SJCRH30 (cell line): ENCODE data around the gene STAG2. TPM values are rescaled to one million over a fixed set of nuclear protein-coding genes. Genes with fewer than 3 reads are reported as not detected.
A peak's percentile ranks its signal among the peaks of the same experiment; 100 is the strongest.

ENCODE experiments used
- DNase-seq, 2 experiments: peaks; one replicate each; pipeline ENCODE4 v3.0.0-alpha.2; 2015 to 2020
- H3K27ac ChIP-seq: fragments of 250-450 bp; sonication (Bioruptor Pico); 2 replicates; pipeline ENCODE4 v1.5.1; 2020; ENCODE audit warnings: mild to moderate bottlenecking, moderate library complexity
- H3K27me3 ChIP-seq: fragments of 250-450 bp; sonication (Bioruptor Pico); 2 replicates; pipeline ENCODE4 v1.5.1; 2020; ENCODE audit warnings: mild to moderate bottlenecking, moderate library complexity
- H3K36me3 ChIP-seq: fragments of 250-450 bp; sonication (Bioruptor Pico); 2 replicates; pipeline ENCODE4 v1.5.1; 2020; ENCODE audit warnings: mild to moderate bottlenecking, moderate library complexity
- H3K4me1 ChIP-seq: fragments of 250-450 bp; sonication (Bioruptor Pico); 2 replicates; pipeline ENCODE4 v1.5.1; 2020; ENCODE audit warnings: mild to moderate bottlenecking, moderate library complexity
- H3K4me3 ChIP-seq: fragments of 250-450 bp; sonication (Bioruptor Pico); 2 replicates; pipeline ENCODE4 v1.5.1; 2020; ENCODE audit warnings: mild to moderate bottlenecking, moderate library complexity
- H3K9me3 ChIP-seq: fragments of 250-450 bp; sonication (Bioruptor Pico); replicated peaks from 2 replicates; pipeline ENCODE4 v1.5.1; 2020; ENCODE audit warnings: mild to moderate bottlenecking, moderate library complexity
- total RNA-seq: library from RNA; depleted of rRNA; stranded (reverse); fragments of >200 nt; shearing (Covaris generic); gene quantifications from 2 replicates; pipeline ENCODE4 v1.2.3, GENCODE V29; 2014

STAG2 gene
- total RNA-seq, 1 experiment from 2014 or later = 299 TPM

GRCh38 chrX:123990602-123991001 is 29.1 kb downstream of the STAG2 start:
- Histone ChIP-seq H3K4me3 (no peak overlapping the region), H3K36me3 (peaks cover 17% of the 10 kb centered on the region), H3K4me1 (peaks cover 22% of the 10 kb centered on the region), H3K27ac (no peak overlapping the region), H3K27me3 (no peaks in the 10 kb centered on the region), H3K9me3 (no peaks in the 10 kb centered on the region)
- no peak for DNase-seq

GRCh38 chrX:123993326-123993725 is 31.8 kb downstream of the STAG2 start:
- H3K9me3 ChIP-seq = no peaks in the 10 kb centered on the region
- H3K27ac ChIP-seq = peak overlapping the region; percentile 89
- H3K36me3 ChIP-seq = peaks cover 20% of the 10 kb centered on the region
- H3K4me1 ChIP-seq = peaks cover 27% of the 10 kb centered on the region
- no peaks in the 10 kb centered on the region for H3K27me3 ChIP-seq
- peak in 1 of 2 experiments; percentile 32 for DNase-seq
- H3K4me3 ChIP-seq = no peak overlapping the region

GRCh38 chrX:123993904-123994635 is 32.6 kb downstream of the STAG2 start:
- peak; percentile 73 to 88 for DNase-seq
- H3K27me3 ChIP-seq = no peaks in the 10 kb centered on the region
- peak overlapping the region; percentile 89 for H3K27ac ChIP-seq

GRCh38 chrX:123994730-123995129 is 33.2 kb downstream of the STAG2 start:
- peaks cover 11% of the 10 kb centered on the region; the same call in 1 of the 2 replicates for H3K36me3 ChIP-seq
- H3K4me3 ChIP-seq = no peak overlapping the region
- DNase-seq = peak in 1 of 2 experiments; percentile 30
- peaks cover 27% of the 10 kb centered on the region for H3K4me1 ChIP-seq
- peak overlapping the region; percentile 89 for H3K27ac ChIP-seq
- H3K27me3 ChIP-seq = no peaks in the 10 kb centered on the region
- H3K9me3 ChIP-seq = no peaks in the 10 kb centered on the region

More at GRCh38 chrX:123993904-123994635, 32.6 kb downstream of the STAG2 start:
- Histone ChIP-seq H3K9me3 (no peaks in the 10 kb centered on the region), H3K4me1 (peaks cover 27% of the 10 kb centered on the region), H3K4me3 (no peak overlapping the region), H3K36me3 (peaks cover 15% of the 10 kb centered on the region)

- H3K27me3 ChIP-seq = no peaks in the 10 kb centered on the region
- no peaks in the 10 kb centered on the region for H3K4me1 ChIP-seq
- no peaks in the 10 kb centered on the region for H3K9me3 ChIP-seq
- no peak overlapping the region for H3K27ac ChIP-seq
- DNase-seq = no peak
- H3K36me3 ChIP-seq = peaks cover 9% of the 10 kb centered on the region; the same call in 1 of the 2 replicates
- H3K4me3 ChIP-seq = no peak overlapping the region
Observed at GRCh38 chrX:124001581-124001980, 40.1 kb downstream of the STAG2 start.

GRCh38 chrX:124005228-124005627 is 43.7 kb downstream of the STAG2 start:
- H3K4me1 ChIP-seq = no peaks in the 10 kb centered on the region; the same call in 1 of the 2 replicates
- H3K4me3 ChIP-seq = no peak overlapping the region
- H3K9me3 ChIP-seq = no peaks in the 10 kb centered on the region
- peaks cover 6% of the 10 kb centered on the region for H3K36me3 ChIP-seq
- no peaks in the 10 kb centered on the region for H3K27me3 ChIP-seq
- H3K27ac ChIP-seq = no peak overlapping the region
- no peak for DNase-seq

GRCh38 chrX:124010157-124010556 is 48.7 kb downstream of the STAG2 start:
- H3K4me1 ChIP-seq = no peaks in the 10 kb centered on the region; the same call in 1 of the 2 replicates
- H3K27me3 ChIP-seq = no peaks in the 10 kb centered on the region
- no peak for DNase-seq
- H3K4me3 ChIP-seq = no peak overlapping the region
- H3K27ac ChIP-seq = no peak overlapping the region
- peaks cover 6% of the 10 kb centered on the region; the same call in 1 of the 2 replicates for H3K36me3 ChIP-seq
- no peaks in the 10 kb centered on the region; the same call in 1 of the 2 replicates for H3K9me3 ChIP-seq

GRCh38 chrX:124010566-124010965 is 49.1 kb downstream of the STAG2 start:
- DNase-seq = no peak
- Histone ChIP-seq H3K27me3 (no peaks in the 10 kb centered on the region), H3K36me3 (peaks cover 6% of the 10 kb centered on the region; the same call in 1 of the 2 replicates), H3K27ac (no peak overlapping the region), H3K9me3 (no peaks in the 10 kb centered on the region; the same call in 1 of the 2 replicates), H3K4me1 (no peaks in the 10 kb centered on the region; the same call in 1 of the 2 replicates), H3K4me3 (no peak overlapping the region)

GRCh38 chrX:124015721-124016120 is 54.2 kb downstream of the STAG2 start:
- Histone ChIP-seq H3K27me3 (no peaks in the 10 kb centered on the region), H3K27ac (no peak overlapping the region), H3K4me3 (no peak overlapping the region), H3K4me1 (peaks cover 9% of the 10 kb centered on the region), H3K36me3 (no peaks in the 10 kb centered on the region; the same call in none of the 2 replicates), H3K9me3 (no peaks in the 10 kb centered on the region; the same call in 1 of the 2 replicates)
- no peak for DNase-seq

GRCh38 chrX:124016825-124017224 is 55.3 kb downstream of the STAG2 start:
- no peaks in the 10 kb centered on the region for H3K27me3 ChIP-seq
- no peak overlapping the region for H3K4me3 ChIP-seq
- no peaks in the 10 kb centered on the region; the same call in 1 of the 2 replicates for H3K9me3 ChIP-seq
- H3K27ac ChIP-seq = no peak overlapping the region
- H3K4me1 ChIP-seq = peaks cover 9% of the 10 kb centered on the region
- H3K36me3 ChIP-seq = peaks cover 4% of the 10 kb centered on the region
- DNase-seq = no peak

- Histone ChIP-seq H3K4me1 (peaks cover 9% of the 10 kb centered on the region), H3K36me3 (peaks cover 9% of the 10 kb centered on the region), H3K9me3 (no peaks in the 10 kb centered on the region; the same call in 1 of the 2 replicates), H3K27me3 (no peaks in the 10 kb centered on the region), H3K4me3 (no peak overlapping the region), H3K27ac (no peak overlapping the region)
- no peak for DNase-seq
Observed at GRCh38 chrX:124018023-124018422, 56.5 kb downstream of the STAG2 start.

GRCh38 chrX:124023838-124024238 is 62.3 kb downstream of the STAG2 start:
- no peaks in the 10 kb centered on the region for H3K27me3 ChIP-seq
- H3K9me3 ChIP-seq = no peaks in the 10 kb centered on the region
- H3K4me1 ChIP-seq = no peaks in the 10 kb centered on the region
- H3K4me3 ChIP-seq = no peak overlapping the region
- peaks cover 54% of the 10 kb centered on the region for H3K36me3 ChIP-seq
- DNase-seq = no peak
- H3K27ac ChIP-seq = no peak overlapping the region

GRCh38 chrX:124026529-124026928 is 65.0 kb downstream of the STAG2 start:
- Histone ChIP-seq H3K27ac (no peak overlapping the region), H3K36me3 (peaks cover 62% of the 10 kb centered on the region), H3K4me1 (no peaks in the 10 kb centered on the region), H3K9me3 (no peaks in the 10 kb centered on the region), H3K4me3 (no peak overlapping the region), H3K27me3 (no peaks in the 10 kb centered on the region)
- DNase-seq = no peak

- Histone ChIP-seq H3K4me3 (no peak overlapping the region), H3K27ac (no peak overlapping the region), H3K27me3 (no peaks in the 10 kb centered on the region), H3K9me3 (no peaks in the 10 kb centered on the region), H3K36me3 (peaks cover 72% of the 10 kb centered on the region), H3K4me1 (no peaks in the 10 kb centered on the region)
- DNase-seq = no peak
Observed at GRCh38 chrX:124028182-124028581, 66.7 kb downstream of the STAG2 start.

GRCh38 chrX:124030520-124030919 is 69.0 kb downstream of the STAG2 start:
- Histone ChIP-seq H3K9me3 (no peaks in the 10 kb centered on the region), H3K27ac (no peak overlapping the region), H3K27me3 (no peaks in the 10 kb centered on the region), H3K36me3 (peaks cover 71% of the 10 kb centered on the region), H3K4me3 (no peak overlapping the region), H3K4me1 (peaks cover 4% of the 10 kb centered on the region; the same call in 1 of the 2 replicates)
- DNase-seq = no peak
